Measurements from ENCODE around the gene ADARB2.

The ADARB2 gene

GRCh38 chr10:1486841-1487687 lies 250.3 kb downstream of the ADARB2 start (continued):
- TF ChIP-seq ZNF518A (tag by site-specific recombination; conservative IDR thresholded peaks at IDR 0.05; ENCODE audit: low read depth), result no peak
- no peak for TF ChIP-seq ZNF600 (tag by site-specific recombination; IDR thresholded peaks at IDR 0.05)

DNA sequence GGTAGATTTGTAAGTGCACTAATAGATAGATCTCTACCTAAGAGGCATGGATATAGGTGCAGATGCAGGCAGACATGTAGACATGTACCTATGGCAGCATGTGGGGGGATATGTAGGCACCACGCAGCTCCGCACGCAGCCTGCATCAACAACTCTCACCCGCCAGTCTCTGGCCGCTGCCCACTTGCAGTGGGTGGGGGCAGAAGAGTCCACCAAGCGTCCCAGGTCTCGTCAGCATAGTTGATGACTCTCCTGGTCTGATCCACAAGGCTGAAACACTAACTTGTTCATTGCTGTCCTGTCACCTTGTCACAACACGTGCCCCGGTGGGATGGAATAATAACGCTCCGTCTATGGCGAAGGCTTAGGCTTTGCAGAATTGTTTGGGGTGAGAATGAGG lies 252.0 kb downstream of the ADARB2 start:
- Histone ChIP-seq H3K4me1 (ENCODE audit: control insufficient read depth, insufficient read depth, low read length) (no peaks in the 10 kb centered on the region), H3K36me3 (ENCODE audit: control insufficient read depth in 2 of 2, insufficient read depth in 1 of 2, low read length in 2 of 2) (no peaks in the 10 kb centered on the region), H3K4me3 (ENCODE audit: low read depth, low read length) (no peak overlapping the region), H3K9me3 (ENCODE audit: control insufficient read depth, insufficient read depth, low read depth, low read length) (no peaks in the 10 kb centered on the region), H3K27ac (ENCODE audit: extremely low read depth, low read depth, low read length) (no peak overlapping the region)
- ChIA-PET POLR2A (no interaction called here), CTCF (no interaction called here)
- TF ChIP-seq HOXA7 (CRISPR knock-in tag; IDR thresholded peaks at IDR 0.05; ENCODE audit: borderline replicate concordance), result no peak
- TF ChIP-seq, protein P1, sequence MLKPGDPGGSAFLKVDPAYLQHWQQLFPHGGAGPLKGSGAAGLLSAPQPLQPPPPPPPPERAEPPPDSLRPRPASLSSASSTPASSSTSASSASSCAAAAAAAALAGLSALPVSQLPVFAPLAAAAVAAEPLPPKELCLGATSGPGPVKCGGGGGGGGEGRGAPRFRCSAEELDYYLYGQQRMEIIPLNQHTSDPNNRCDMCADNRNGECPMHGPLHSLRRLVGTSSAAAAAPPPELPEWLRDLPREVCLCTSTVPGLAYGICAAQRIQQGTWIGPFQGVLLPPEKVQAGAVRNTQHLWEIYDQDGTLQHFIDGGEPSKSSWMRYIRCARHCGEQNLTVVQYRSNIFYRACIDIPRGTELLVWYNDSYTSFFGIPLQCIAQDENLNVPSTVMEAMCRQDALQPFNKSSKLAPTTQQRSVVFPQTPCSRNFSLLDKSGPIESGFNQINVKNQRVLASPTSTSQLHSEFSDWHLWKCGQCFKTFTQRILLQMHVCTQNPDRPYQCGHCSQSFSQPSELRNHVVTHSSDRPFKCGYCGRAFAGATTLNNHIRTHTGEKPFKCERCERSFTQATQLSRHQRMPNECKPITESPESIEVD (tag by site-specific recombination; IDR thresholded peaks at IDR 0.05), result no peak
- TF ChIP-seq ZNF510 (tag by site-specific recombination; IDR thresholded peaks at IDR 0.05; ENCODE audit: insufficient replicate concordance), result no peak
- TF ChIP-seq, protein P2, sequence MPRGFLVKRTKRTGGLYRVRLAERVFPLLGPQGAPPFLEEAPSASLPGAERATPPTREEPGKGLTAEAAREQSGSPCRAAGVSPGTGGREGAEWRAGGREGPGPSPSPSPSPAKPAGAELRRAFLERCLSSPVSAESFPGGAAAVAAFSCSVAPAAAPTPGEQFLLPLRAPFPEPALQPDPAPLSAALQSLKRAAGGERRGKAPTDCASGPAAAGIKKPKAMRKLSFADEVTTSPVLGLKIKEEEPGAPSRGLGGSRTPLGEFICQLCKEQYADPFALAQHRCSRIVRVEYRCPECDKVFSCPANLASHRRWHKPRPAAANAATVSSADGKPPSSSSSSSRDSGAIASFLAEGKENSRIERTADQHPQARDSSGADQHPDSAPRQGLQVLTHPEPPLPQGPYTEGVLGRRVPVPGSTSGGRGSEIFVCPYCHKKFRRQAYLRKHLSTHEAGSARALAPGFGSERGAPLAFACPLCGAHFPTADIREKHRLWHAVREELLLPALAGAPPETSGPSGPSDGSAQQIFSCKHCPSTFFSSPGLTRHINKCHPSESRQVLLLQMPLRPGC (tag by site-specific recombination; IDR thresholded peaks at IDR 0.05), result no peak
- no peak for TF ChIP-seq ZNF513 (tag by site-specific recombination; IDR thresholded peaks at IDR 0.05)
- no peak for TF ChIP-seq OVOL3 (tag by site-specific recombination; IDR thresholded peaks at IDR 0.05)
- no peak for TF ChIP-seq ZSCAN18 (tag by site-specific recombination; IDR thresholded peaks at IDR 0.05)
- TF ChIP-seq ZNF548 (tag by site-specific recombination; IDR thresholded peaks at IDR 0.05), result no peak
- TF ChIP-seq ZNF114 (tag by site-specific recombination; IDR thresholded peaks at IDR 0.05), result no peak
- no peak for TF ChIP-seq GLIS2 (tag by site-specific recombination; IDR thresholded peaks at IDR 0.05)
- TF ChIP-seq, protein P3, sequence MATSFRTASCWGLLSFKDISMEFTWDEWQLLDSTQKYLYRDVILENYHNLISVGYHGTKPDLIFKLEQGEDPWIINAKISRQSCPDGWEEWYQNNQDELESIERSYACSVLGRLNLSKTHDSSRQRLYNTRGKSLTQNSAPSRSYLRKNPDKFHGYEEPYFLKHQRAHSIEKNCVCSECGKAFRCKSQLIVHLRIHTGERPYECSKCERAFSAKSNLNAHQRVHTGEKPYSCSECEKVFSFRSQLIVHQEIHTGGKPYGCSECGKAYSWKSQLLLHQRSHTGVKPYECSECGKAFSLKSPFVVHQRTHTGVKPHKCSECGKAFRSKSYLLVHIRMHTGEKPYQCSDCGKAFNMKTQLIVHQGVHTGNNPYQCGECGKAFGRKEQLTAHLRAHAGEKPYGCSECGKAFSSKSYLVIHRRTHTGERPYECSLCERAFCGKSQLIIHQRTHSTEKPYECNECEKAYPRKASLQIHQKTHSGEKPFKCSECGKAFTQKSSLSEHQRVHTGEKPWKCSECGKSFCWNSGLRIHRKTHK (tag by site-specific recombination; IDR thresholded peaks at IDR 0.05), result no peak
- no peak for TF ChIP-seq ZNF777 (tag by site-specific recombination; IDR thresholded peaks at IDR 0.05; ENCODE audit: borderline replicate concordance)
- no peak for TF ChIP-seq ZNF792 (tag by site-specific recombination; IDR thresholded peaks at IDR 0.05)
- TF ChIP-seq ZNF121 (tag by site-specific recombination; IDR thresholded peaks at IDR 0.05), result no peak
- no peak for TF ChIP-seq ZNF768 (tag by site-specific recombination; IDR thresholded peaks at IDR 0.05)
- no peak for TF ChIP-seq ZSCAN23 (tag by site-specific recombination; IDR thresholded peaks at IDR 0.05)
- TF ChIP-seq, protein P4, sequence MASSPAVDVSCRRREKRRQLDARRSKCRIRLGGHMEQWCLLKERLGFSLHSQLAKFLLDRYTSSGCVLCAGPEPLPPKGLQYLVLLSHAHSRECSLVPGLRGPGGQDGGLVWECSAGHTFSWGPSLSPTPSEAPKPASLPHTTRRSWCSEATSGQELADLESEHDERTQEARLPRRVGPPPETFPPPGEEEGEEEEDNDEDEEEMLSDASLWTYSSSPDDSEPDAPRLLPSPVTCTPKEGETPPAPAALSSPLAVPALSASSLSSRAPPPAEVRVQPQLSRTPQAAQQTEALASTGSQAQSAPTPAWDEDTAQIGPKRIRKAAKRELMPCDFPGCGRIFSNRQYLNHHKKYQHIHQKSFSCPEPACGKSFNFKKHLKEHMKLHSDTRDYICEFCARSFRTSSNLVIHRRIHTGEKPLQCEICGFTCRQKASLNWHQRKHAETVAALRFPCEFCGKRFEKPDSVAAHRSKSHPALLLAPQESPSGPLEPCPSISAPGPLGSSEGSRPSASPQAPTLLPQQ (tag by site-specific recombination; IDR thresholded peaks at IDR 0.05), result no peak
